ENCODE data around the gene PTPRN2.
"Not testable (repeated sequence)": the region's sequence is repeated elsewhere in the genome, so short reads cannot be mapped to it uniquely, and the experiment has no call there.

The PTPRN2 gene

GRCh38 chr7:157943561-157943960, 644.1 kb downstream of the PTPRN2 start:
- Histone ChIP-seq H3K9ac (ENCODE audit: low read depth, low read length) (no peak overlapping the region), H3K4me2 (ENCODE audit: low read length) (no peak overlapping the region), H3K36me3 (ENCODE audit: insufficient read depth, low read length) (no peaks in the 10 kb centered on the region), H3K27me3 (ENCODE audit: control insufficient read depth, insufficient read depth, low read length) (no peaks in the 10 kb centered on the region), H3K9me3 (replicated peaks; ENCODE audit: low read length) (peaks cover 32% of the 10 kb centered on the region), H3K4me3 (ENCODE audit: low read length) (no peak overlapping the region), H3K4me1 (ENCODE audit: control insufficient read depth, insufficient read depth, low read length) (no peaks in the 10 kb centered on the region)

GRCh38 chr7:157941210-157941609, 646.4 kb downstream of the PTPRN2 start:
- no peaks in the 10 kb centered on the region for H3K4me1 ChIP-seq (ENCODE audit: control insufficient read depth, insufficient read depth, low read length)
- H3K27me3 ChIP-seq (ENCODE audit: control insufficient read depth, insufficient read depth, low read length), result no peaks in the 10 kb centered on the region
- H3K4me2 ChIP-seq (ENCODE audit: low read length), result no peak overlapping the region
- H3K9ac ChIP-seq (ENCODE audit: low read depth, low read length), result no peak overlapping the region
- H3K4me3 ChIP-seq (ENCODE audit: low read length), result no peak overlapping the region
- peaks cover 36% of the 10 kb centered on the region for H3K9me3 ChIP-seq (replicated peaks; ENCODE audit: low read length)
- H3K36me3 ChIP-seq (ENCODE audit: insufficient read depth, low read length), result no peaks in the 10 kb centered on the region

- H3K4me1 ChIP-seq (ENCODE audit: control insufficient read depth, insufficient read depth, low read length), result no peaks in the 10 kb centered on the region
- peaks cover 34% of the 10 kb centered on the region for H3K9me3 ChIP-seq (replicated peaks; ENCODE audit: low read length)
- no peak overlapping the region for H3K4me3 ChIP-seq (ENCODE audit: low read length)
- H3K36me3 ChIP-seq (ENCODE audit: insufficient read depth, low read length), result no peaks in the 10 kb centered on the region
- no peaks in the 10 kb centered on the region for H3K27me3 ChIP-seq (ENCODE audit: control insufficient read depth, insufficient read depth, low read length)
- H3K4me2 ChIP-seq (ENCODE audit: low read length), result no peak overlapping the region
- H3K9ac ChIP-seq (ENCODE audit: low read depth, low read length), result no peak overlapping the region
Measured at GRCh38 chr7:157940497-157940896, 647.1 kb downstream of the PTPRN2 start.

- no peak overlapping the region for H3K4me3 ChIP-seq (ENCODE audit: low read length)
- H3K4me2 ChIP-seq (ENCODE audit: low read length), result no peak overlapping the region
- no peaks in the 10 kb centered on the region for H3K4me1 ChIP-seq (ENCODE audit: control insufficient read depth, insufficient read depth, low read length)
- H3K9me3 ChIP-seq (replicated peaks; ENCODE audit: low read length), result peaks cover 31% of the 10 kb centered on the region
- no peaks in the 10 kb centered on the region for H3K36me3 ChIP-seq (ENCODE audit: insufficient read depth, low read length)
- H3K27me3 ChIP-seq (ENCODE audit: control insufficient read depth, insufficient read depth, low read length), result no peaks in the 10 kb centered on the region
- H3K9ac ChIP-seq (ENCODE audit: low read depth, low read length), result no peak overlapping the region
Measured at GRCh38 chr7:157938211-157938610, 649.4 kb downstream of the PTPRN2 start.

- no peaks in the 10 kb centered on the region for H3K36me3 ChIP-seq (ENCODE audit: insufficient read depth, low read length)
- peaks cover 35% of the 10 kb centered on the region for H3K9me3 ChIP-seq (replicated peaks; ENCODE audit: low read length)
- no peak overlapping the region for H3K4me2 ChIP-seq (ENCODE audit: low read length)
- H3K27me3 ChIP-seq (ENCODE audit: control insufficient read depth, insufficient read depth, low read length), result no peaks in the 10 kb centered on the region
- no peak overlapping the region for H3K9ac ChIP-seq (ENCODE audit: low read depth, low read length)
- no peaks in the 10 kb centered on the region for H3K4me1 ChIP-seq (ENCODE audit: control insufficient read depth, insufficient read depth, low read length)
- H3K4me3 ChIP-seq (ENCODE audit: low read length), result no peak overlapping the region
Measured at GRCh38 chr7:157937406-157937805, 650.2 kb downstream of the PTPRN2 start.

- H3K4me1 ChIP-seq (ENCODE audit: control insufficient read depth, insufficient read depth, low read length), result no peaks in the 10 kb centered on the region
- H3K36me3 ChIP-seq (ENCODE audit: insufficient read depth, low read length), result no peaks in the 10 kb centered on the region
- H3K9ac ChIP-seq (ENCODE audit: low read depth, low read length), result no peak overlapping the region
- H3K4me2 ChIP-seq (ENCODE audit: low read length), result no peak overlapping the region
- peaks cover 34% of the 10 kb centered on the region for H3K9me3 ChIP-seq (replicated peaks; ENCODE audit: low read length)
- no peaks in the 10 kb centered on the region for H3K27me3 ChIP-seq (ENCODE audit: control insufficient read depth, insufficient read depth, low read length)
- no peak overlapping the region for H3K4me3 ChIP-seq (ENCODE audit: low read length)
Measured at GRCh38 chr7:157936976-157937375, 650.6 kb downstream of the PTPRN2 start.

- H3K9ac ChIP-seq (ENCODE audit: low read depth, low read length); H3K4me1 ChIP-seq (ENCODE audit: control insufficient read depth, insufficient read depth, low read length); H3K4me3 ChIP-seq (ENCODE audit: low read length); H3K36me3 ChIP-seq (ENCODE audit: insufficient read depth, low read length); H3K4me2 ChIP-seq (ENCODE audit: low read length); H3K27me3 ChIP-seq (ENCODE audit: control insufficient read depth, insufficient read depth, low read length): not testable (repeated sequence)
- H3K9me3 ChIP-seq (replicated peaks; ENCODE audit: low read length), result peaks cover 36% of the 10 kb centered on the region
Measured at GRCh38 chr7:157935721-157936120, 651.9 kb downstream of the PTPRN2 start.

- not testable (repeated sequence) for H3K27me3 ChIP-seq (ENCODE audit: control insufficient read depth, insufficient read depth, low read length); H3K4me2 ChIP-seq (ENCODE audit: low read length); H3K4me1 ChIP-seq (ENCODE audit: control insufficient read depth, insufficient read depth, low read length); H3K36me3 ChIP-seq (ENCODE audit: insufficient read depth, low read length); H3K4me3 ChIP-seq (ENCODE audit: low read length); H3K9ac ChIP-seq (ENCODE audit: low read depth, low read length)
- H3K9me3 ChIP-seq (replicated peaks; ENCODE audit: low read length), result peaks cover 30% of the 10 kb centered on the region
Measured at GRCh38 chr7:157933219-157934155, 654.1 kb downstream of the PTPRN2 start.

GRCh38 chr7:157932498-157933218, 655.0 kb downstream of the PTPRN2 start:
- Histone ChIP-seq H3K4me1 (ENCODE audit: control insufficient read depth, insufficient read depth, low read length) (no peaks in the 10 kb centered on the region), H3K4me3 (ENCODE audit: low read length) (no peak overlapping the region), H3K9me3 (replicated peaks; ENCODE audit: low read length) (peaks cover 26% of the 10 kb centered on the region), H3K36me3 (ENCODE audit: insufficient read depth, low read length) (no peaks in the 10 kb centered on the region), H3K27me3 (ENCODE audit: control insufficient read depth, insufficient read depth, low read length) (no peaks in the 10 kb centered on the region), H3K9ac (ENCODE audit: low read depth, low read length) (no peak overlapping the region), H3K4me2 (ENCODE audit: low read length) (no peak overlapping the region)

GRCh38 chr7:157930926-157931466, 656.6 kb downstream of the PTPRN2 start:
- H3K9me3 ChIP-seq (replicated peaks; ENCODE audit: low read length), result peaks cover 26% of the 10 kb centered on the region

GRCh38 chr7:157930441-157930840, 657.2 kb downstream of the PTPRN2 start:
- Histone ChIP-seq H3K27me3 (ENCODE audit: control insufficient read depth, insufficient read depth, low read length) (no peaks in the 10 kb centered on the region), H3K4me3 (ENCODE audit: low read length) (no peak overlapping the region), H3K36me3 (ENCODE audit: insufficient read depth, low read length) (no peaks in the 10 kb centered on the region), H3K9me3 (replicated peaks; ENCODE audit: low read length) (peaks cover 24% of the 10 kb centered on the region), H3K4me2 (ENCODE audit: low read length) (no peak overlapping the region), H3K9ac (ENCODE audit: low read depth, low read length) (no peak overlapping the region), H3K4me1 (ENCODE audit: control insufficient read depth, insufficient read depth, low read length) (no peaks in the 10 kb centered on the region)

More at GRCh38 chr7:157930926-157931466, 656.6 kb downstream of the PTPRN2 start:
- no peak overlapping the region for H3K9ac ChIP-seq (ENCODE audit: low read depth, low read length)
- H3K36me3 ChIP-seq (ENCODE audit: insufficient read depth, low read length), result no peaks in the 10 kb centered on the region
- H3K4me3 ChIP-seq (ENCODE audit: low read length), result no peak overlapping the region
- H3K27me3 ChIP-seq (ENCODE audit: control insufficient read depth, insufficient read depth, low read length), result no peaks in the 10 kb centered on the region
- no peak overlapping the region for H3K4me2 ChIP-seq (ENCODE audit: low read length)
- no peaks in the 10 kb centered on the region for H3K4me1 ChIP-seq (ENCODE audit: control insufficient read depth, insufficient read depth, low read length)
